Suprapubic skin (tissue), 4 donors: ENCODE measurements around the gene ZNF692.

Experiments used
- EP300 ChIP-seq: sonication (generic); formaldehyde crosslinking; IDR thresholded peaks from one replicate; pipeline ENCODE4 v1.6.1; 2017; ENCODE audit warnings: antibody characterized with exemption
- POLR2AphosphoS5 ChIP-seq, 3 donors: sonication (generic); formaldehyde crosslinking; IDR thresholded peaks; one replicate each; pipeline ENCODE4 v1.6.1; 2017; ENCODE audit warnings: antibody characterized with exemption in 3 of 3
- TF ChIP-seq, protein P1 (sequence below), 2 donors: fragments of 200-600 bp in 1 of 2; fragments of 450-650 bp in 1 of 2; sonication (generic) in 1 of 2; IDR thresholded peaks; one replicate each; pipeline ENCODE4 v1.5.1; 2016 to 2019; ENCODE audit warnings: antibody characterized with exemption in 2 of 2, mild to moderate bottlenecking in 1 of 2, moderate library complexity in 1 of 2

DNA sequence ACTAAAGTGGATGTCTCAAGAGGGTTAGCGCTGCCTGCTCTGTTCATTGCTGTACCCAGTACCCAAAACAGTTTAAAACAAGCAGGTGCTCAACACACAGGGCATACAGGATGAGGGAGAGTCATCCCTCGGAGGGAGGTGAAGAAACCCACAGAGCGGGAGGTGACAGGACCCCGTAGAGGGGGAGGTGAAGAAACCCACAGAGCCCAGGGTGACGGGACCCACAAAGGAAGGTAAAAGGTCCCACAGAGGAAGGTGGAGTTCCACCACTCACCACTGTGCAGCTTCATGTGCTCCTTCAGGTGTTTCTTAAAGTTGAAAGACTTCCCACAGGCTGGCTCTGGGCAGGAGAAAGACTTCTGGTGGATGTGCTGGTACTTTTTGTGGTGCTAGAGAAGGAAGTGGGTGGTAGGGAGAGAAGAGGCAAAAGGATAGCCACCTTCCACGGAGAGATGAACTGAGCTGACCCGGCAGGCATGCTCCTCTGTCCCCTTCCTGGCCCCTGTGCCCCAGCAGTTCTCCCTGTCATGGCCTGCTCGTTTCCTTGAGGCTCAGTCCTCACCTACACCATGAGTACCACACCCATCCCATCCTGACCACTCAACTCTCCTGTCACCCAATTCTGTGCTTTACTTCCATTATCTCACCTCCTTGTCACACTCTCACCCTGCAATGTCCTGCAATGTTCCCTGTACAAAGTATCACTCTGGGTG lies 5.1 kb downstream of the ZNF692 start:
- TF ChIP-seq, protein P1, sequence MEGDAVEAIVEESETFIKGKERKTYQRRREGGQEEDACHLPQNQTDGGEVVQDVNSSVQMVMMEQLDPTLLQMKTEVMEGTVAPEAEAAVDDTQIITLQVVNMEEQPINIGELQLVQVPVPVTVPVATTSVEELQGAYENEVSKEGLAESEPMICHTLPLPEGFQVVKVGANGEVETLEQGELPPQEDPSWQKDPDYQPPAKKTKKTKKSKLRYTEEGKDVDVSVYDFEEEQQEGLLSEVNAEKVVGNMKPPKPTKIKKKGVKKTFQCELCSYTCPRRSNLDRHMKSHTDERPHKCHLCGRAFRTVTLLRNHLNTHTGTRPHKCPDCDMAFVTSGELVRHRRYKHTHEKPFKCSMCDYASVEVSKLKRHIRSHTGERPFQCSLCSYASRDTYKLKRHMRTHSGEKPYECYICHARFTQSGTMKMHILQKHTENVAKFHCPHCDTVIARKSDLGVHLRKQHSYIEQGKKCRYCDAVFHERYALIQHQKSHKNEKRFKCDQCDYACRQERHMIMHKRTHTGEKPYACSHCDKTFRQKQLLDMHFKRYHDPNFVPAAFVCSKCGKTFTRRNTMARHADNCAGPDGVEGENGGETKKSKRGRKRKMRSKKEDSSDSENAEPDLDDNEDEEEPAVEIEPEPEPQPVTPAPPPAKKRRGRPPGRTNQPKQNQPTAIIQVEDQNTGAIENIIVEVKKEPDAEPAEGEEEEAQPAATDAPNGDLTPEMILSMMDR (IDR thresholded peaks at IDR 0.05), result no peak
- no peak for TF ChIP-seq POLR2AphosphoS5 (IDR thresholded peaks at IDR 0.05)
- TF ChIP-seq EP300, result no peak
